Thyroid gland (tissue), 4 donors: ENCODE data around the gene ISLR. TPM values are rescaled to one million over a fixed set of nuclear protein-coding genes. Genes with fewer than 3 reads are reported as not detected.

Source experiments
- DNase-seq, 2 donors: peaks; one replicate each; pipeline ENCODE4 v3.0.0-alpha.2; 2019
- H3K27ac ChIP-seq, 3 donors: fragments of 200-600 bp; sonication (generic); 1 replicate in 2 of 3; 2 replicates in 1 of 3; pipeline ENCODE4 v1.5.1; 2016 to 2019; ENCODE audit warnings: mild to moderate bottlenecking in 1 of 3, moderate library complexity in 1 of 3
- H3K27me3 ChIP-seq: fragments of 200-600 bp; sonication (generic); one replicate; pipeline ENCODE4 v1.5.1; 2019
- H3K36me3 ChIP-seq, 2 donors: fragments of 200-600 bp; sonication (generic); one replicate each; pipeline ENCODE4 v1.5.1; 2016 to 2019
- H3K4me1 ChIP-seq, 2 donors: fragments of 200-600 bp; sonication (generic); one replicate each; pipeline ENCODE4 v1.5.1; 2017 to 2019
- H3K4me3 ChIP-seq, 3 donors: fragments of 200-600 bp; sonication (generic); replicated peaks in 1 of 3; 1 replicate in 2 of 3; 2 replicates in 1 of 3; pipeline ENCODE4 v1.5.1; 2016; ENCODE audit warnings: mild to moderate bottlenecking in 1 of 3
- H3K9me3 ChIP-seq: fragments of 200-600 bp; sonication (generic); one replicate; pipeline ENCODE4 v1.5.1; 2017
- CTCF ChIP-seq, 6 experiments: fragments of 200-600 bp in 3 of 6; fragments of 450-650 bp in 3 of 6; sonication (generic) in 3 of 6; IDR thresholded peaks; one replicate each; pipeline ENCODE4 v1.5.1; 2016 to 2019; ENCODE audit warnings: antibody characterized with exemption in 6 of 6, mild to moderate bottlenecking in 2 of 6, inconsistent platforms in 1 of 6, moderate library complexity in 1 of 6
- POLR2A ChIP-seq, 2 donors: fragments of 450-650 bp; IDR thresholded peaks; one replicate each; pipeline ENCODE4 v1.6.1; 2017; ENCODE audit warnings: antibody characterized with exemption in 2 of 2, mild to moderate bottlenecking in 2 of 2, moderate library complexity in 1 of 2
- WGBS, 2 donors: methylation state at CpG; one replicate each; pipeline ENCODE4 v1.1.5; 2017; 5-methylcytosine and 5-hydroxymethylcytosine counted together
- intact Hi-C: fragments of 100-400 bp; cut with DNase I; formaldehyde crosslinking; loops from one replicate; pipeline ENCODE4 v1.15.1; 2023
- total RNA-seq, 4 donors: library from RNA; depleted of rRNA; stranded (reverse); fragments of >200 nt; gene quantifications; one replicate each; pipeline ENCODE4 v1.2.3, GENCODE V29; 2016

Gene ISLR
- total RNA-seq, 4 donors from 2014 or later = 90.8 to 151 (median 97.7) TPM

- Histone ChIP-seq H3K4me1 (peaks cover 5 to 56% of the 10 kb centered on the region in 2 donors), H3K4me3 (no peak overlapping the region), H3K9me3 (no peaks in the 10 kb centered on the region), H3K36me3 (no peaks in the 10 kb centered on the region), H3K27ac (no peak overlapping the region), H3K27me3 (no peaks in the 10 kb centered on the region)
- WGBS, 2 donors = 44 to 52% methylated on average over 6 of the region's 6 CpGs
- intact Hi-C loops = no loop called here
- peak; percentile 42 to 52 for DNase-seq
- TF ChIP-seq POLR2A (IDR thresholded peaks at IDR 0.05) (no peak), CTCF (IDR thresholded peaks at IDR 0.05) (no peak)
These were observed 25.8 kb downstream of the ISLR start for GRCh38 chr15:74199297-74199652.

GRCh38 chr15:74200412-74200815 is 26.9 kb downstream of the ISLR start:
- intact Hi-C loops = no loop called here
- Histone ChIP-seq H3K27ac (peak overlapping the region in 1 of 3 donors; percentile 26), H3K36me3 (no peaks in the 10 kb centered on the region), H3K4me3 (no peak overlapping the region), H3K4me1 (peaks cover 5 to 65% of the 10 kb centered on the region in 2 donors), H3K27me3 (no peaks in the 10 kb centered on the region), H3K9me3 (no peaks in the 10 kb centered on the region)
- 57 to 89% methylated on average over 1 of the region's 1 CpG for WGBS, 2 donors
- peak; percentile 26 to 33 for DNase-seq
- TF ChIP-seq POLR2A (IDR thresholded peaks at IDR 0.05) (no peak), CTCF (IDR thresholded peaks at IDR 0.05) (no peak)

GRCh38 chr15:74200871-74201419 is 27.4 kb downstream of the ISLR start:
- Histone ChIP-seq H3K27me3 (no peaks in the 10 kb centered on the region), H3K4me1 (peaks cover 7 to 69% of the 10 kb centered on the region in 2 donors), H3K36me3 (no peaks in the 10 kb centered on the region), H3K4me3 (no peak overlapping the region), H3K27ac (peak overlapping the region in 1 of 3 donors; percentile 26), H3K9me3 (no peaks in the 10 kb centered on the region)
- intact Hi-C loops = no loop called here
- no peak for DNase-seq
- TF ChIP-seq POLR2A (IDR thresholded peaks at IDR 0.05) (no peak), CTCF (IDR thresholded peaks at IDR 0.05) (no peak)
- 62 to 78% methylated on average over 7 of the region's 8 CpGs for WGBS, 2 donors

GRCh38 chr15:74201710-74202420 is 28.4 kb downstream of the ISLR start:
- H3K4me1 ChIP-seq = peaks cover 16 to 69% of the 10 kb centered on the region in 2 donors
- TF ChIP-seq CTCF (IDR thresholded peaks at IDR 0.05) (no peak), POLR2A (IDR thresholded peaks at IDR 0.05) (no peak)
- DNase-seq = no peak
- no peak overlapping the region for H3K27ac ChIP-seq
- H3K4me3 ChIP-seq = no peak overlapping the region
- 60 to 61% methylated on average over 7 of the region's 7 CpGs for WGBS, 2 donors
- intact Hi-C loops = no loop called here
- H3K27me3 ChIP-seq = no peaks in the 10 kb centered on the region
- H3K9me3 ChIP-seq = no peaks in the 10 kb centered on the region
- H3K36me3 ChIP-seq = no peaks in the 10 kb centered on the region
